GM19328 (cell line): ENCODE measurements around the gene C1orf226.

Experiments used
- ATAC-seq: cut with Tn5 transposase; IDR thresholded peaks from one replicate; pipeline ENCODE4 v1.9.1; 2021; ENCODE audit warnings: mild to moderate bottlenecking, moderate library complexity; ENCODE audit not compliant: unreplicated experiment

The C1orf226 gene

DNA sequence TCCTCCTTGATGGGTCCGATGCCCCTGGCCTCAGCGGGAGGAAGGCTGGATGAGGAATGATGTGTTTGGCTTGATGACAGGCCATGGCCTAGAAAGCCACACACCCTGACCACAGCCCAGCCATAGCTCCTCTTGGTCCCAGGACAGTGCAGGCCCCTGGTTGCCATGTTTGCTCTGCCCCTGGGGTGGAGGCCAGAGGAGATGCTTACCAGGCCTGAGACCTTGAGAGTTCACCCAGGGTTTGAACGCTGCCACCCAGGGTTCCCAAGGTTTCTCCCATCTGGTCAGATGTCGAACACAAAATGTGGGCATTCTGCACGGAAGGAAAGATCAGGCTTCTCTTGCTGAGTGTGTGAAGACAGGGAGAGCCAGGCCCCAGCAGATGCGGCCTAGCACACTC, 2.6 kb downstream of the C1orf226 start:
- ATAC-seq, result no peak

DNA sequence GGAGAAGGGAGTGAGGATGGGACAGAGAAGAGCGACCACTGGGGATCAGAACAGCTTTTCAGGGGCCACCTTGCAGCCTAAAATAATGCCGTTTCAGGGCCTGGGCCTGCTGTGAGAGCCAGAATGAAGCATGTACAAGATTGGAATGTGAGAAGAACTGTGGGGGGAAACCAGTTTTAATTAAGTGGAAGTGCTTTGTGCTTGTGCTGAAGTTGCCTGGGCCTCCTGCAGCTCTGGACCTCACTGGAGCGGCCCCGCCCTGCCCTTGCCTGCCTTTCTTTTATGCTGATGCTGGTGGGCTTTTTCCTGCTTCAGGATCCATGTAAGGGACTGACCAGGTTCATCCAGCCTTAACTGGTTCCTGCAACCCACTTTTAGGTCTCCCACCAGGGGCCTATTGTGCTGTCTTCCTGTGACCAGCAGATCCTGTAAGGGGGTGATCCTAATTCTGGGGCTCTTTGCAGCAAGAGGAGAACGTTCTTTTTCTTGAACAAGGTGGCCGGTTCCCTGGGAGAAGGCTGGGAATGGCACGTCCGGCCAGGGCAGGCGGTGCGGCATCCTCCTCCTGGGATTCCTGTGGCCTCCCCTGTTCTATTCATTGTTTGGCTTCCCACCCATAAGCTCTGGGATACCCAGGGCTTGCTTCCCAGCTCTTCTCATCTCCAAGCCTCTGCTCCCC, 3.2 kb downstream of the C1orf226 start:
- ATAC-seq, result no peak

DNA sequence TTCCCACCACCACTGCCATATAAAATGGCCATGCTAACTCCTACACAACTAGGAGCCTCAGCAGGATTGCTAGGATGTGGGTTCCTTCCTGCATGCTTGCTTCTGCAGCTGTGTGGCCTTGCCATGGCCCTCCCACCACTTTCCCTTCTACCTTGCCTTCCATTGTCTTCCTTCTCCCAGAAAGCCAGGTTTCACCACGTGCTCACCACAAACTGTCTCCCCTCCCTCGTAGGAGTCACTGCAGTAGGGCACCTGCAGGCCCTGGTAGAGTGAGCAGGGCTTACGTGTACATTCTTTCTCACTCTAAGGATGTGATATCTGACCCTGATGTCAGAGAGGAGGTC, 3.7 kb downstream of the C1orf226 start:
- ATAC-seq, result no peak

DNA sequence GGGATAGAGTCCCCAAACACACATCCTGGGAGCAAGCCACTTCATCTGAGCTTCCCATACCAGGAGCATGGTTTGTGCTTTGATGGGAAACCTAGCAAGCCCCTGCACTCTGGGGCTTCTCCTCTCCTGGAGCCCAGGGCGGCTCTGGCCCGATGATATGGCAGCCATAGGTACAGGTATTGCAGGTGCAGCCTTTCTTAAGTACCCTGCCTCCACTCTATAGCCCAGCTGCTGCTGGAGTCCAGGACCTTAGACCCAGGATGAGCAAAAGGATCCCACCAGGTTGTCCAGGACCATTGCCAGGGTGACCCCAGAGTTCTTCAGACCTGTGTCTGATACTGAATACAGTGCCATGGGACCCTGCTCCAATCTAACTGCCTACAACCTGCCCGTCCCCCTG, 4.2 kb downstream of the C1orf226 start:
- no peak for ATAC-seq

DNA sequence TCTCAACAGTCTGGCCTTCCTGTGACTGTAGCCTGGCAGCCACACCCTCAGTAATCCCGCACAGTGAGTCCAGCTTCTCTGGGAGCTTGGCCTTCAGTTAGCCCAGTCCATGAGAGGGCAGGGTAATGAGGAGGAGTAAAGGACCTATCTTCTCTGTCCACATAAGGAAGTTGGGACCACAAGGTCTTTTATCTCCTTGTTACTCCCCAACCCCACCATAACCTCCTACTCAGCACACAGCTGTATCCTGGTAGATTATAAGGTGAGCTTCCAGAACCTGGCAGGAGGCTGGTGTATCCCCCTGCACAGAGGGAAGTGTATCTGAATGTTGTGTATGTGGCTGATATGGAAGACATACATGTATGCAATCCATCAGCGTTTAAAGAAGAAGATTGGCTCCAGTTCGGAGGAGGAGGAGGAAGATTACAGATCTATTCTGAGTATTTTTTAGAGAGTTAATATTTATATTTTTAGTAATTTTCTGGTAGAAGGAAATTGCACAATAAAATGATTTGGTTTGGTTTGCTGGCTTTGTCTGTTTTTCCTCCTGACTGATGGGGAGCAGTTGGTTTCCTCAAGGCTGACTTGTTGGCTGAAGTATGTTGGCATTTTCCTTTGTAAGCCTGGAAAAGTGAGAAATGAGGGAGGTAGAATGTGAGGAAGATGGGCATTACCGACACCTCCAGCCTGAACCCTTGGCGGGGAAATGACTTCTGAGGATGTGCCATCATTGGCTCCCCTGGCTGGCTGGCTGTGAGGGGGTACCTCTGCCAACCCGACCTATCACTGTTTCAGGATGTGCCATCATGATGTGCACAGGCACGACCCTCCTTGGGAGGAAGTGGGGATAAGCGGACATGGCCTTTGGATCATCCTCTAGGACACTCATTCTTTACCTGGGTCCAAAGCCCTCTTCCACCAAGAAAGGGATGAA, 5.0 kb downstream of the C1orf226 start:
- no peak for ATAC-seq

DNA sequence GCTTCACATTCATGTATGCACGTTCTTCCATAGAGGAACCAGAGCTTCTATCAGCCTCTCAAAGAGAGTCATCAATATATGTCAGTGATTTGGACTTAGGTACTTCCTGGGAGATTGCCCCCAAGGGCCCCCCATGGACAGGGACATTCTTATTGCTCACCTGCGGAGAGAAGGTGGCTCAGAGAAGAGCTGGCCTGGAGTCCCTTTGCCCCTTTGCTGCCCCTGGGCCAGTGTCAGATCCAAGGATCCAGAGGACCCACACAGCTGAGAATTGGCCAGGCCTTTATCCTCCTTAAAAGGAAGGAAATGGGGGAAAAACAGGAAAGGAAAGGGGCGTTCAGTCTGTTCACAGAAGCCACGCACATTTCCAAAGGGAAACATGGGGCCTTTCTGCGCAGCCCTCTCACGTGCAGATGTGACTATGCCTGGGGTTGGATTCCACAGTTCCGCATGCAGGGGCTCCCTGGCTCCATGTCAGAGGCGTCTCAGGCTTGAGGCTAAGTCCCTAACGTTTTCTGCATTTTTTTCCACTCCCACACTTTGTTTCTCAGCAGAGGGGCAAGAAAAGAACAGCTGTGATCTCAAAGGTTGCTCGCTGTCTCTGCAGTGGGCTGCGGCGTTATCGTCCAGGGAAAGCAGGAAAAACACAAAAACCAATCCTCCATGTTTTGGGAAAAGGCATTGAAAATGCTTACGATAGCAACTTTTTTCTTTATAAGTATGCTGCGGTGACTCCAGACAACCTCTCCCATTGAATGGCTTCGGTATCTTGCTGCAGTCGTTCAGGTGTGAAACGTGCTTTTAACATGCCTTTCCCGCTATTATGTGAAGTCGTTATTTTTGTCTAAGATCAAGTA, 5.9 kb downstream of the C1orf226 start:
- no peak for ATAC-seq

DNA sequence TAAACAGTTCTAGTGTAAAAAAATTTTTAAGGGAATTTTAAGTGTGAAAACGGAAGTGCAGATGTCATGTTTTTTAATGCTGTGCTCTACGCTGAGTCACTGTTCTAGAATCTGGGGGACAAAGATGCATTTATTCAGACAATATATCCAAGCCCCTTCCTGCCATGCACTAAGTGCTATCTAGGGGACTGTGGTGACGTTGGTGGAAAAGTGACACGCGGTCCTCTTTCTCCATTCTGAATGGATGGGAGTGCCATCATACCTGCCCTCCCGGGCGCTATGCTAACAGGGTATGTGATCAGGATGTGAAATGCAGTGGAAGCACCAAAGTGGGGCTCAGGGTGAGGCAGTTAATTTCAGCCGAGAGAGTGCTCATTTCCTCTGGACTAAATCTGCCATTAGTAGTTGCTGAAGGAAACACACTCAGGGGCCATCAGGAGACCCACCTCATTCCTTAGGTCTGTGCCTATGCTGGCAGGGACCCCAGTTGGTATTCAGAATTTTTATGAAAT, 6.6 kb downstream of the C1orf226 start:
- no peak for ATAC-seq

DNA sequence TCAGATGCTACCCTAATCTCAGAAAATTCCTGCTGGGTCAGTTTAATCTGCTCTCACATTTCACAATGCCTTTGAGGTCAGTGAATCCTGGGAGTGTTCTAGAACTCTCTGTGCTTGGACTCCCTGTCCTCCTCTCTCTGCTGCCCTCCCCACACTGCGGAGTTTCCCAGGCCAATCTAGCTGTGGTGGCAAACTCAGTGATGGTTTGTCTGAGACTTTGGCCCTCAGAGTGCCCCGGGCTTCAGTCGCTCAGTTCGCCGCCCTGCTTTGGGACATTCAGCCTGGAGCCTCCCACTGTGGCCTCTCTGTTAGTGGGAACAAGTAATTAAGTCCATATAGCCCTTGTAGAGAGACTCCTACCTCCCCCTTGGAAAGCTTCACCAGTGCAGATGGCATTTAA, 7.1 kb downstream of the C1orf226 start:
- ATAC-seq, result no peak

DNA sequence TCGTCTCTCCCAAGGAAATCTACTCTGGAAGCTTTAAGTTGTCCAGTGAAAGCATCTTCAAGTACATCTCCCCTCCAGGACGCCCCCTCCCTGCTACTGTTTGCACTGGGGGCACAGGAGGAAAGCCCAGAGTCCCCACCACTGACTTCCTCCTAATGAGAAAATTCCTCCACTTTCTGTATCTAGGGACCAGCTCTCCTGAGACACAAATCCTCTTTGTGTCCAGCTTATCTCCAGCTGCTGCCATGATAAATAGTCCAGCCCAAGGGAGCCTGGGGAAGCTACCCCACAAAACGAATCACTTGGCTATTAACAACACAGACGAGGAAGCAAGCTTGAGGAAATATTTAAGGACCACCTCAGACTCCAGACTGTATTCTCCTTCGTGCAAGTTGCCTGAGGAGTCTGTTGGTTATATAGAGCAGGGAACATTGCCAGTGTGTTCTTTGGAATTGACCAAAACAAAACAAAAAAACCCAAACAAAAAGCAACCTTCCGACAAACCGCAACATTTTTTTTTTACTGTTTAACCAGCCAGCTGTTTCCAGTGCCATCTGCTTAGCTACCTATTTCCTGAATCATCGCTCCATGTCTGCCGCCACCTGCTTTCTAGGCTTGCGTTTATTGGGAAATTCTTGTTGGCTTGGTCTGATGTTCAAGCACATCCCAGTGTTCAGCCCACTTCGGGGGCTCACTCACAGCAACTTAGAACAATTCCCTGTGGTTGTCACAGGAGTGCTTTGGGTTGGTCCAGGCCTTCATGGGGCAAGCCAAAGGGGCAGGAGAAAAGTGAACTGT, 7.7 kb downstream of the C1orf226 start:
- ATAC-seq, result no peak

DNA sequence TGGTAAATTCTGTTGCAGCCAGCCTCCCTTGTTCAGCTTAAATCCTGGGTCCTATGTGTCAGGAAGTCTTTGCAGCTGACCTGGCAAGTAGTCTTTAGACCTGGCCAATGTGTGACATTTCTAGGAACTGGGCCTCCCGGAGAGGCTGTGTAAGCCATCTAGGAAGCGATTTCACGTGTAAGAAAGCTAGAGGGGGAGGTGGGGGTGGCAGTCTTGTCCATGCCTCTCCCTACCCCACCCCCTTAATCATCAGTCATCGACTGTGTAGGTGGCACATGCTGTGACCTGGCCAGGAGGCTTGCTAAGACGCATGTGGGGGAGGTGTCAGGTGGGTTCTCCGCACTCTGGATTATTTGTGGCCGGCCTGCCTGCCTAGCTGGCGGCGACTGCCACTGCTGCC, 8.4 kb downstream of the C1orf226 start:
- ATAC-seq, result no peak

DNA sequence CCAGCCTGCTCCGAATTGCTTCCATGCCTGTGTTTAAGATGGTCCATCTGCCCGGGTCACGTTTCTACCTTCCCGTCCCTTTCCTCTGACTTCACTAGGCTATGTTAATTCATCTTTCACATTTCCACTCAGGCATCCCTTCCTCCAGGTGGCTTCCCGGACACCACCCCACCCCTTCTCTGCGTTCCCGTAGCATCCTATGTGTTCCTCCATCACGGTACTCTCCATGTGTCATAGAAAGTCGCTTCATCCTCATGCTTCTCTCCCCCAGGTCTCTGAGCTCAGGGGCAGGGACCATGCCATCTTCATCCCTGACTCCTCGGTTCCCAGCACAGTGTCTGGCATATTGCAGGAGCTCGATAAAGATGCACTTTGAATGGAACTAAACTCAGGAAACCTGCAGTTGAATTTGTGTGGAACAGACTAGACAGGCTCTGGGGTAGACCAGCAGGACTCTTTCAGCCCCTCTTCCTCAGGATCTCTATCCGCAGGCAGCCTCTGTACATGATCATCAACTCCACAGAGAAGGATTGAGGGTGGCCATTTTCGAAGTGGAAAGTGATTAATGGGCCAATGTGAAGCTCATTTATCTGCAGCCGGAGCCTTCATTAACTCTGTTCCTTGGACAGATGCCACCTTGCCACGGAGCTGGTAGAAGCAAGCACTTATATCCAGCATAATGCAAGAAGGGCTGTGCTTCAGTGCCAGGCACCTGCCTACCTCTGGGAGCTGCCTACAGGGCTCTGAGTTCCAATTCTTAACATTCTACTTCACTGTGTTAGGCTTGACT, 9.1 kb downstream of the C1orf226 start:
- ATAC-seq, result no peak

DNA sequence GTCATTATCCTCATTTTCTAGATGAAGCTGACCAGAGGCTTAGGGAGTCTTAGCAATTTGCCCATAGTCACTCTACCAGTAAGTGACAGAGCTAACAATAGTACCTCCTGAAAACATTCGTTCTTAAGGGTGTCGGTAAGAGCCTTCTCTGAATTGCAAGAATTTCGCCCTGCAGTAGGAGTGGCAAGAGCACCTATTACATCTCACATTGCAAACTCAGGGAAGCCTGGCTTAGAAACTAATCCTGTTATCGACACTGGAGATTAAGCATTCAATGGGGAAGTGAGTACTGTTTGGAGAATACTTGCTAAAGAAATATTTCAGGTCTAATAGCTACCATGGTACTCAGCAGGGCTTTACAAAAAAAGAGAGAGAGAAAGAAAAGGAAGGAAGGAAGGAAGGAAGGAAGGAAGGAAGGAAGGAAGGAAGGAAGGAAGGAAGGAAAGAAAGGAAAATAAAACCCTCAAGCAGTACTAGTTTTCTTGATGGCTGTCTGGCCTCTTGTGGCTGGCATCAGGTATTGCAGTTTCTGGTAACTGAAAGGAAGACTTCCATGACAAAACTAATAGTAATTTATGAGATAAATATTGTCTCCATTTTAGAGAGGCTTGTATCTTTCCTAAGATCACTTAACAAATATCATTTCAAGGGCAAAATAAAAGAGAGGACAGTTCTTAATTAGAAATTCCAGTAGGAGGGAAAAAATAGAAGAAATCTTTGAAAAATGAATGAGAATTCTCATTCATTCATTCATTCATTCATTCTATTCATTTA, 10.4 kb downstream of the C1orf226 start:
- no peak for ATAC-seq

DNA sequence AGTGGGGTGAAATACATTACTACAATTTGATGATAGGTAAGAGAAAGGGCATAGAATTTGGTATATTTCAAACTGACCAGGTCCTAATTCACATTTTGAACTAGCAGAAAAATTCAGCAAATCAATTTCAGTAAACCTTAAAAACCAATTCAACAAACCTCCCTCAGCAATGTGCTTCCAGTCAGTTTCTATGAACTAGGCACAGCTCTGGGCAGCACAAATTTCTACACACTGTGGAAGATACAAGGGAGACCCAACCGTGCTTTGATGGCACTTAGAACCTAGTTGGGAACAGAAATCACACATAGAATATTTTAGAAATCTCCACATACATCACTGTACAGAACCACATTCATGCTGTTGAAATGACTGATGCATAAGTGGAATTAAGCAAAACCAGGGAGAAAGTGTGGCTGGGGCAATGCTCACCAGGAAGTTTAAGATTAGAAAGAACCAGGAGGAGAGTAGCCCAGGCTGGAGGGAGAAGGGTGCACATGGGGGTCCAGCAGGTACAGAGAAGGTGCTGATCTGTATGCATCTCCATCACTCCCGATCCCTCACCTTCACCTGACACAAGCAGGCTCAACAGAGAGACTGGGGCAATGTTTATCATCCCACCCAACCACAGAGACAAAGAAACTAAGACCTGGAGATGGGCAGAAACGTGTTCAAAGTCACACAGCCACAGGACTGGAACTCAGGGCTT, 14.8 kb downstream of the C1orf226 start:
- no peak for ATAC-seq

DNA sequence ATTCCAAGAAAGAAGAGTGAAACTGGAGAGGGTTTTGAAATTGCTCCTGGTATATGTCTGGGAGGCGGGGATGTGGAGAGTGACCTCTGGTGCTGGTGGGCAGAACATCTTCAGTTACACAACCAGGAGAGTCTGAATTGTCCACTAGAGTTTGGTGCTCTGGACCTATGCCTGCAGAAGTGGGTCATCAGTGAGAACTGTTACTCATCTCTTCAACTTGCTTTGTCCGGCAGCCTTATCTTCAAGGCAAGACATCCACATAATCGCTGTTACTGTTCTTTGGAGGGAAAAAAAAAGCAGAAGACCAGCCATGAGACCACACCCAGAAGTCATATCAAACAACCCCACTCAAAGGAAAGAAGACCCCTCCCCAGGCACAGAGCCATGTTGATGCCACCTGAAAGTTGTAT, 15.5 kb downstream of the C1orf226 start:
- ATAC-seq, result no peak

DNA sequence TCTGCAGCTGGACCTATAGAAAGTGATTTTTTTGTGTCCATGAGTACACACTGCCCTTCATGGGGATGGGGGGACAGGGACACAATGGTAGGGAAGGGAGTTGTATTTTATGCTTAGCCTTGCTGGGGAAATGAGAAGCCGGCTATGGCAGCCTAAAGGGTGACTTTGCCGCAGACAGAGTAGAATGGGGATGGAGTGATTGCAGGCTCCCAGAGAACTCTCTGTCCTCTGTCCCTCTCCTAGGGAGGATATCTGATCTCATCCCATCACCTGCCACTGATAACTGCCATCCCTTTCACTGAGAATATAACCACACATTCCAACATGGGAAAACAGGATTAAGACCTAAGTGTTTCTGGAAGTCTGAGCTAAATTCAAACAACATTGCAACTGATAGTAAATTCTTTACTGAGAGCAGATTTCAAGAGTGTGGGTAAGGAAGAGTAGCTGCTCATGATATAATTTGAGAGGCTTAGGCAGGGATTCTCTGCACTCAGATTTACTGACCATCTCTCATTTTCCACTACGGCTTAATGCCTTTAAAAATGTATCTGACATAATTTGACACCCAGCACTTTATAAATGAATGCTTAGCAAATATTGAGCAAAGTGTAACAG, 16.5 kb downstream of the C1orf226 start:
- ATAC-seq, result no peak

DNA sequence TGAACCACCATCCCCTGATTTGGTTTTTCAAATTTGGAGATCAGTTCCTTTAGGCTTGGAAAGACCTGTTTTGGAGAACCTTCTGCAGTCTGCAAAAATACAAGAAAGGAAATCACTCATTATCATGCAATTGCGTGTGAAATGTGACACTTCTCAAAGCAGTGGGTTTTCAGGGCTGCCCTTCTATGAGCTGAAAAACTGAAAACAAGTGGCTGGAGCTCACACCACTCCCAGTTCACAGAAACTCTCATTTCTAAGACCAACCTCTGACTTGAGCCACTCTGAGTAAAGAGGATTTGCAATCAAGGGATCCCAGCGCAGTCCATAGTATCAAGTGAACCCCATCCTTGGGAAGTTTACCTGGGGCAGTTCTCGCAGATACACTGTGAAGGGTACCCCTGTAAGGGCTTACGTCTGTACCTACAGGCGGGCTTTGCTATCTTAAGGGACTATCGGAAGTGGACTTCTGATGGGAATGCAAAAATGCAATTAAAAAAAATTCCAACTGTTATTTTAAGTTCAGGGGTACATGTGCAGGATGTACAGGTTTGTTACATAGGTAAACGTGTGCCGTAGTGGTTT, 17.6 kb downstream of the C1orf226 start:
- no peak for ATAC-seq

DNA sequence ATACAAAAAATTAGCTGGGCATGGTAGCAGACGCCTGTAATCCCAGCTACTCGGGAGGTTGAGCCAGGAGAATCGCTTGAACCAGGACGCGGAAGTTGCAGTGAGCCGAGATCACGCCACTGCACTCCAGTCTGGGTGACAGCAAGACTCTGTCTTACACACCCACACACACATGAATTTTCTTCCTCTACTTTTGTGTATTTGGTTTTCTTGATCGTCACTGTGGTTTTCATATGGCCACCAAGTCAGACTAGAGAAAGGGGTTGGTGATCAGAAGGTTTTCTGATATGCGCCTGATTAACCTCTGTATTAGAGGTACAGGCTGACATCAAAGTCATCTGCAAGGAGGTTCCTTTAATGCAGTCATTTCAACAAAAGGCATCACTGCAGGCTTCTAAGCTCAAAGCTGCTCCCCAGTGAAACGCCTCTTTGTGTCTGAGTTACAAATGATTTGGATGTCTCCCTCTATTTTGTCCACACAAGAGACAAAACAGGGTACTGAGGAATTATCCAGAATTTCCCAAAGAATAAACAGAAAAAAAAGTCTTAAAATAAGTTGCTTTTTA, 19.3 kb downstream of the C1orf226 start:
- ATAC-seq, result no peak
